CD4-positive, alpha-beta T cell treated with Interleukin-17A for 1 hour (primary cell): Measurements from ENCODE around the gene MTOR.
A peak's percentile ranks its signal among the peaks of the same experiment; 100 is the strongest.
"Not testable (repeated sequence)": the region's sequence is repeated elsewhere in the genome, so short reads cannot be mapped to it uniquely, and the experiment has no call there.

ENCODE experiments used
- DNase-seq: peaks from one replicate; pipeline ENCODE4 v3.0.0-alpha.2; 2020

The MTOR gene

GRCh38 chr1:11100149-11100493 is 162.2 kb downstream of the MTOR start:
- no peak for DNase-seq

- peak; percentile 95 for DNase-seq
Measured at GRCh38 chr1:11099310-11100148, 162.8 kb downstream of the MTOR start, which contains the start of gene EXOSC10. Gene EXOSC10 (minus strand): TSS chr1:11099869. CDS start chr1:11099831, 38 bp downstream.

GRCh38 chr1:11098931-11099309 is 163.4 kb downstream of the MTOR start:
- DNase-seq = no peak

GRCh38 chr1:11083784-11084183 is 178.6 kb downstream of the MTOR start:
- not testable (repeated sequence) for DNase-seq

- no peak for DNase-seq
Measured at GRCh38 chr1:11080931-11081330, 181.4 kb downstream of the MTOR start.

- DNase-seq = no peak
Measured at GRCh38 chr1:11078631-11079030, 183.7 kb downstream of the MTOR start.

GRCh38 chr1:11073398-11073797 is 189.0 kb downstream of the MTOR start:
- DNase-seq = not testable (repeated sequence)

- no peak for DNase-seq
Measured at GRCh38 chr1:11072216-11072917, 190.0 kb downstream of the MTOR start.

- no peak for DNase-seq
Measured at GRCh38 chr1:11071463-11072215, 190.7 kb downstream of the MTOR start.

GRCh38 chr1:11070876-11071275 is 191.5 kb downstream of the MTOR start:
- no peak for DNase-seq

- no peak for DNase-seq
Measured at GRCh38 chr1:11068600-11069473, 193.5 kb downstream of the MTOR start.

GRCh38 chr1:11067716-11068599 is 194.4 kb downstream of the MTOR start:
- no peak for DNase-seq

GRCh38 chr1:11065796-11066195 is 196.6 kb downstream of the MTOR start:
- no peak for DNase-seq

GRCh38 chr1:11064942-11065341 is 197.4 kb downstream of the MTOR start:
- no peak for DNase-seq

- not testable (repeated sequence) for DNase-seq
Measured at GRCh38 chr1:11063937-11064537, 198.3 kb downstream of the MTOR start.

GRCh38 chr1:11062965-11063401 is 199.4 kb downstream of the MTOR start:
- peak; percentile 39 for DNase-seq

- DNase-seq = no peak
Measured at GRCh38 chr1:11061652-11062365, 200.5 kb downstream of the MTOR start.

GRCh38 chr1:11059968-11060830 is 202.2 kb downstream of the MTOR start, which contains the start of gene SRM:
Gene SRM (minus strand): TSS chr1:11060018. CDS start chr1:11059943, 75 bp downstream.
- DNase-seq = peak; percentile 90
